Kidney (tissue), 14 donors: ENCODE data around the gene FBXL19. TPM values are rescaled to one million over a fixed set of nuclear protein-coding genes. Genes with fewer than 3 reads are reported as not detected.

Source experiments
- DNase-seq, 5 donors: peaks; one replicate each; pipeline ENCODE4 v3.0.0-alpha.2; 2013 to 2020
- FAIRE-seq: peaks from 2 replicates; lab custom pipeline; 2012; peaks lifted over from hg19 to GRCh38; lab: Jason Lieb, UNC
- H3K27ac ChIP-seq, 2 donors: one replicate each; pipeline ENCODE4 v1.7.0; 2013; ENCODE audit warnings: low read depth in 2 of 2, low read length in 2 of 2, inconsistent platforms in 1 of 2
- H3K27me3 ChIP-seq: one replicate; pipeline ENCODE4 v1.7.1; 2013; ENCODE audit warnings: low read length, inconsistent platforms; ENCODE audit not compliant: control insufficient read depth, insufficient read depth
- H3K36me3 ChIP-seq, 3 donors: one replicate each; pipeline versions ENCODE4 v1.7.0 to v1.7.1; 2013; ENCODE audit warnings: low read length in 3 of 3, control low read depth in 1 of 3, inconsistent platforms in 1 of 3; ENCODE audit not compliant: insufficient read depth in 3 of 3, control insufficient read depth in 2 of 3
- H3K4me1 ChIP-seq, 3 donors: one replicate each; pipeline versions ENCODE4 v1.7.0 to v1.7.1; 2013; ENCODE audit warnings: low read length in 3 of 3, inconsistent platforms in 1 of 3, low read depth in 1 of 3; ENCODE audit not compliant: control insufficient read depth in 2 of 3, insufficient read depth in 2 of 3
- H3K4me3 ChIP-seq, 3 donors: one replicate each; pipeline versions ENCODE4 v1.7.0 to v1.8.1; 2013; ENCODE audit warnings: low read length in 3 of 3, control low read depth in 1 of 3, inconsistent platforms in 1 of 3
- H3K9ac ChIP-seq, 3 donors: one replicate each; pipeline versions ENCODE4 v1.7.0 to v1.7.1; 2013; ENCODE audit warnings: low read length in 3 of 3, control low read depth in 1 of 3, inconsistent platforms in 1 of 3
- H3K9me3 ChIP-seq, 3 donors: one replicate each; pipeline versions ENCODE4 v1.7.0 to v1.7.1; 2013; ENCODE audit warnings: low read length in 3 of 3, control low read depth in 1 of 3, inconsistent platforms in 1 of 3; ENCODE audit not compliant: control insufficient read depth in 2 of 3, insufficient read depth in 1 of 3
- intact Hi-C: fragments of 100-400 bp; cut with DNase I; formaldehyde crosslinking; loops from one replicate; pipeline ENCODE4 v1.11.1; 2022
- polyA plus RNA-seq: library from polyadenylated mRNA; stranded (reverse); fragments of 350-450 nt; fragmentation: Illumina TruSeq; extraction: RNeasy Lipid Tissue Mini Kit (QIAGEN cat#74804); gene quantifications from one replicate; pipeline ENCODE4 v1.2.3, GENCODE V29; 2014; ENCODE audit warnings: low read depth, low replicate concordance; ENCODE audit not compliant: insufficient read depth
- total RNA-seq: library from RNA; stranded (reverse); fragmentation: NEBNext Ultra II Directional; extraction: Animal tissue kit (Norgen Biotek cat#: 25700); gene quantifications from one replicate; pipeline ENCODE4 v1.2.1, GENCODE V29; 2021
- TF ChIP-seq, protein P1 (sequence below): IDR thresholded peaks from 3 replicates; pipeline ENCODE4 v1.5.1; 2012; ENCODE audit warnings: mild to moderate bottlenecking, moderate library complexity, borderline replicate concordance; ENCODE audit not compliant: insufficient read depth; ENCODE audit errors: extremely low read depth
- donor health status: control.
- donor health status: control.
- donor health status: control.
- donor health status: control.
- donor health status: control.
- donor health status: DM: yes; HTN: yes; CAD: no.
- donor health status: Normal renal cell carcinoma (clear cell type).

Gene FBXL19
- total and polyA plus RNA-seq, 2 donors from 2014 or later, result 7.4 to 18.9 TPM

DNA sequence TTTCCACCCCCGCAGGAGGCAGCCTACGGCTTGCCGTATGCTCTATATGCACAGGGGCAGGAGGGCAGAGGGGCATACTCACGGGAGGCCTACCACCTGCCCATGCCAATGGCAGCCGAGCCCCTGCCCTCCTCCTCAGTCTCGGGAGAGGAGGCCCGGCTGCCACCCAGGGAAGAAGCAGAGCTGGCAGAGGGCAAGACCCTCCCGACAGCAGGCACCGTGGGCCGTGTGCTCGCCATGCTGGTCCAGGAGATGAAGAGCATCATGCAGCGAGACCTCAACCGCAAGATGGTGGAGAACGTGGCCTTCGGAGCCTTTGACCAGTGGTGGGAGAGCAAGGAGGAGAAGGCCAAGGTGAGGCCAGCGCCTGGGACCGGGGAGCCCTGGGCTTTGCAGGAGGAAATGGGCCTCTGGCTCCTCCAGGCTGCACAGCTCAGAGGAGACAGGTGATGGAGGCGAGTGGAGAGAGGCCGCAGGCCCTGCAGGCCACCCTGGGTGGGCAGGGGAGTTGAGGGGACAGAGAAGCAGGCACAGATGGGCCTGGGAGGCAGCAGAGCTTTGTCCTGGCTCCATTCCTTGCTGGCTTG is 42.8 kb downstream of the FBXL19 start:
- Histone ChIP-seq H3K27me3 (no peaks in the 10 kb centered on the region), H3K9me3 (no peaks in the 10 kb centered on the region), H3K27ac (no peak overlapping the region), H3K36me3 (peaks cover 12 to 55% (median 25%) of the 10 kb centered on the region in 3 donors), H3K4me3 (no peak overlapping the region), H3K4me1 (no peaks in the 10 kb centered on the region), H3K9ac (no peak overlapping the region)
- FAIRE-seq (no peak), DNase-seq (no peak)
- intact Hi-C loops, result no loop called here
- TF ChIP-seq, protein P1, sequence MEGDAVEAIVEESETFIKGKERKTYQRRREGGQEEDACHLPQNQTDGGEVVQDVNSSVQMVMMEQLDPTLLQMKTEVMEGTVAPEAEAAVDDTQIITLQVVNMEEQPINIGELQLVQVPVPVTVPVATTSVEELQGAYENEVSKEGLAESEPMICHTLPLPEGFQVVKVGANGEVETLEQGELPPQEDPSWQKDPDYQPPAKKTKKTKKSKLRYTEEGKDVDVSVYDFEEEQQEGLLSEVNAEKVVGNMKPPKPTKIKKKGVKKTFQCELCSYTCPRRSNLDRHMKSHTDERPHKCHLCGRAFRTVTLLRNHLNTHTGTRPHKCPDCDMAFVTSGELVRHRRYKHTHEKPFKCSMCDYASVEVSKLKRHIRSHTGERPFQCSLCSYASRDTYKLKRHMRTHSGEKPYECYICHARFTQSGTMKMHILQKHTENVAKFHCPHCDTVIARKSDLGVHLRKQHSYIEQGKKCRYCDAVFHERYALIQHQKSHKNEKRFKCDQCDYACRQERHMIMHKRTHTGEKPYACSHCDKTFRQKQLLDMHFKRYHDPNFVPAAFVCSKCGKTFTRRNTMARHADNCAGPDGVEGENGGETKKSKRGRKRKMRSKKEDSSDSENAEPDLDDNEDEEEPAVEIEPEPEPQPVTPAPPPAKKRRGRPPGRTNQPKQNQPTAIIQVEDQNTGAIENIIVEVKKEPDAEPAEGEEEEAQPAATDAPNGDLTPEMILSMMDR, result no peak

DNA sequence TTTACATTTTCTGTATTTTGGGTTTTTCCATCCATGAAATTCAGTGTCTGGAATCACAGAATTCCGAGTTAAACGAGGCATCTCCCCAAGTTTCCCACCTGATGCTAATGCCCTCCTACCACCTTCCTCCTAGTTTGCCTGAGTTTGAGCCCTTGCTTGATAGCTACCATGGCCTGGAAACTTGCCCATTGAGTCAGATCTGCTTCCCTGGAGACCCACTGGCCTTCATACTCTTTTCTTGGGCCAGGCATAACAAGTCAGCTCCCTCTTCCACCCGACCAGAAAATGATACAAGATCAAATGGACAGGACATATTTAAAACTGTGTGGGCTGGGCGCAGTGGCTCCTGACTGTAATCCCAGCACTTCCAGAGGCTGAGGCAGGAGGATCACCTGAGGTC is 44.4 kb downstream of the FBXL19 start:
- Histone ChIP-seq H3K36me3 (peaks cover 12 to 52% (median 27%) of the 10 kb centered on the region in 3 donors), H3K4me1 (no peaks in the 10 kb centered on the region), H3K4me3 (no peak overlapping the region), H3K9ac (no peak overlapping the region), H3K27me3 (no peaks in the 10 kb centered on the region), H3K9me3 (no peaks in the 10 kb centered on the region), H3K27ac (no peak overlapping the region)
- no peak for FAIRE-seq
- DNase-seq, result no peak
- TF ChIP-seq, protein P1, result no peak
- intact Hi-C loops, result no loop called here

DNA sequence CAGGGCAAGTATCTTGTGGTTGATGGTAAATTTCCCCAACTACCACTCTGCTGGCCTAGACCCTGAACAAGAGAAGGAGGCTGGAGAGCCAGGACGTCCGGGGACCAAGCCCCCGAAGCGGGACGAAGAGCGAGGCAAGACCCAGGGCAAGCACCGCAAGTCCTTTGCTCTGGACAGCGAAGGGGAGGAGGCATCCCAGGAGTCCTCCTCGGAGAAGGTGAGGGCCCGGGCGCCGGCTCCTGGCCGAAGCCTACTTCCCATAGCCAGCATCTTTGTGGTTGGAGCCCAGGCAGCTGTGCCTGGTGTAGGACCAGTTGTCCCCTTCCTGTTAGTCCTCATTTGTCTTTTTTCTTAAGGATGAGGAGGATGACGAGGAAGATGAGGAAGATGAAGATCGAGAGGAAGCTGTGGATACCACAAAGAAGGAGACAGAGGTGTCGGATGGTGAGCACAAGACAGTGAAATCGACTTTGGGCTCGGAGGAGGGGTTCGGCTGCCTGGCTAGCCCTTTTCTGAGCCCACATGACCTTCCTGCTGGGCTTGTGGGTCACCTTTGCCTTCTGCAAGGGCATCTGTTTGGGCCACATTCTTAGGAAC is 46.0 kb downstream of the FBXL19 start:
- peaks cover 12 to 54% (median 33%) of the 10 kb centered on the region in 3 donors for H3K36me3 ChIP-seq
- H3K4me3 ChIP-seq, result no peak overlapping the region
- DNase-seq (no peak), FAIRE-seq (no peak)
- no peak overlapping the region for H3K27ac ChIP-seq
- no peaks in the 10 kb centered on the region for H3K9me3 ChIP-seq
- intact Hi-C loops, result no loop called here
- H3K9ac ChIP-seq, result no peak overlapping the region
- no peaks in the 10 kb centered on the region for H3K4me1 ChIP-seq
- TF ChIP-seq, protein P1, result no peak
- H3K27me3 ChIP-seq, result no peaks in the 10 kb centered on the region

DNA sequence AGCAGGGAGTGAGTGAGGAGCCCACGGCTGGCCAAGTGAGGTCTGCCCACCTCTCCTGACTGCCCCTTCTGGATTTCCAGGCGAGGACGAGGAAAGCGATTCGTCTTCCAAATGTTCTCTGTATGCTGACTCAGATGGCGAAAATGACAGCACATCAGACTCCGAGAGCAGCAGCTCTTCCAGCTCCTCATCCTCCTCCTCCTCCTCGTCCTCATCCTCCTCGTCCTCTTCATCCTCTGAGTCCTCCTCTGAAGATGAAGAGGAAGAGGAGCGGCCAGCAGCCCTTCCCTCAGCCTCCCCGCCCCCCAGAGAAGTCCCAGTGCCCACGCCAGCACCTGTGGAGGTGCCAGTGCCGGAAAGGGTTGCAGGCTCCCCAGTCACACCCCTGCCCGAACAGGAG is 47.9 kb downstream of the FBXL19 start:
- Histone ChIP-seq H3K4me3 (no peak overlapping the region), H3K9ac (no peak overlapping the region), H3K36me3 (peaks cover 12 to 59% (median 33%) of the 10 kb centered on the region in 3 donors), H3K27ac (no peak overlapping the region), H3K9me3 (no peaks in the 10 kb centered on the region), H3K27me3 (no peaks in the 10 kb centered on the region), H3K4me1 (no peaks in the 10 kb centered on the region)
- no peak for FAIRE-seq
- TF ChIP-seq, protein P1, result no peak
- no peak for DNase-seq
- intact Hi-C loops, result no loop called here
